NCI-H2196 treated with DMSO at 0.1 percent for 48 hours (cell line): Measurements from ENCODE around the gene APEH.
"Not testable (repeated sequence)": the region's sequence is repeated elsewhere in the genome, so short reads cannot be mapped to it uniquely, and the experiment has no call there.

Source experiments
- DNase-seq: peaks from one replicate; lab custom pipeline; 2025; ENCODE audit not compliant: unreplicated experiment; lab: John Stamatoyannopoulos, UW

The APEH gene

GRCh38 chr3:49689046-49689907, 15.1 kb downstream of the APEH start, which contains the start of the genes MST1 and RNF123:
Gene MST1, minus strand, starts transcription at chr3:49689474. Its CDS starts 783 bp downstream, at chr3:49688691.
Gene RNF123, plus strand, starts transcription at chr3:49689557. Its CDS starts 1,609 bp downstream, at chr3:49691166.
- no peak for DNase-seq

GRCh38 chr3:49689908-49690624, 15.9 kb downstream of the APEH start:
- DNase-seq: not testable (repeated sequence)

GRCh38 chr3:49690856-49691255, 16.7 kb downstream of the APEH start:
- DNase-seq: not testable (repeated sequence)

GRCh38 chr3:49691481-49691880, 17.3 kb downstream of the APEH start:
- not testable (repeated sequence) for DNase-seq

- DNase-seq: not testable (repeated sequence)
Observed at GRCh38 chr3:49694409-49695070, 20.4 kb downstream of the APEH start.

GRCh38 chr3:49695350-49696015, 21.3 kb downstream of the APEH start:
- not testable (repeated sequence) for DNase-seq

- no peak for DNase-seq
Observed at GRCh38 chr3:49699281-49699979, 25.3 kb downstream of the APEH start.

GRCh38 chr3:49700014-49700413, 25.9 kb downstream of the APEH start:
- no peak for DNase-seq

- DNase-seq: no peak
Observed at GRCh38 chr3:49700453-49701128, 26.4 kb downstream of the APEH start.

GRCh38 chr3:49701388-49702077, 27.4 kb downstream of the APEH start:
- DNase-seq: no peak

GRCh38 chr3:49702672-49703071, 28.5 kb downstream of the APEH start:
- no peak for DNase-seq

GRCh38 chr3:49703443-49703927, 29.3 kb downstream of the APEH start:
- peak; percentile 21 for DNase-seq

GRCh38 chr3:49703956-49704355, 29.8 kb downstream of the APEH start:
- DNase-seq: no peak

GRCh38 chr3:49704629-49705028, 30.5 kb downstream of the APEH start:
- no peak for DNase-seq

GRCh38 chr3:49705390-49705960, 31.3 kb downstream of the APEH start:
- DNase-seq: no peak

GRCh38 chr3:49706456-49707112, 32.4 kb downstream of the APEH start:
- DNase-seq: no peak

GRCh38 chr3:49707113-49707480, 32.9 kb downstream of the APEH start:
- no peak for DNase-seq

- no peak for DNase-seq
Observed at GRCh38 chr3:49709852-49710251, 35.7 kb downstream of the APEH start.
